T-cell (primary cell): Measurements from ENCODE around the gene SDC1. TPM values are rescaled to one million over a fixed set of nuclear protein-coding genes. Genes with fewer than 3 reads are reported as not detected.

Experiments
- ATAC-seq, 4 experiments: fragments of 200-7000 bp in 3 of 4; fragments of 150-1000 bp in 1 of 4; cut with Tn5 transposase; replicated peaks in 1 of 4; 1 replicate in 3 of 4; 2 replicates in 1 of 4; pipeline ENCODE4 v1.10.0; 2021; ENCODE audit warnings: moderate library complexity in 3 of 4, mild to moderate bottlenecking in 2 of 4, moderate number of reproducible peaks in 1 of 4
- CTCF ChIA-PET, 2 donors: fragments of 300-600 bp; sonication (Branson Sonifier 250); formaldehyde crosslinking; loops; one replicate each; lab custom pipeline; 2022; ENCODE audit warnings: antibody characterized with exemption in 2 of 2; lab: Charles Lee
- POLR2A ChIA-PET, 2 donors: fragments of 300-600 bp; sonication (Branson Sonifier 250); formaldehyde crosslinking; loops; one replicate each; lab custom pipeline; 2022; ENCODE audit warnings: antibody characterized with exemption in 2 of 2; lab: Charles Lee
- DNase-seq, 35 experiments: peaks; one replicate each; pipeline versions ENCODE4 v3.0.0 to v3.0.0-alpha.2; 2013 to 2023
- H3K27ac ChIP-seq: one replicate; pipeline ENCODE4 v1.5.1; 2013; ENCODE audit warnings: low read length
- H3K27me3 ChIP-seq, 2 experiments: replicated peaks in 1 of 2; 1 replicate in 1 of 2; 2 replicates in 1 of 2; pipeline versions ENCODE4 v1.6.1 to v1.7.0; 2013; ENCODE audit warnings: low read length in 1 of 2, mixed read lengths in 1 of 2; ENCODE audit not compliant: control insufficient read depth in 2 of 2, insufficient read depth in 2 of 2; ENCODE audit errors: extremely low read depth in 1 of 2
- H3K36me3 ChIP-seq, 2 donors: 1 replicate in 1 of 2; 2 replicates in 1 of 2; pipeline versions ENCODE4 v1.6.1 to v1.7.0; 2013; ENCODE audit warnings: low read length in 1 of 2; ENCODE audit not compliant: control insufficient read depth in 2 of 2, insufficient read depth in 1 of 2; ENCODE audit errors: extremely low read depth in 1 of 2
- H3K4me1 ChIP-seq, 2 experiments: 1 replicate in 1 of 2; 2 replicates in 1 of 2; pipeline versions ENCODE4 v1.6.1 to v1.7.0; 2013; ENCODE audit warnings: low read length in 2 of 2, mixed read lengths in 1 of 2; ENCODE audit not compliant: insufficient read depth in 2 of 2, control insufficient read depth in 1 of 2; ENCODE audit errors: extremely low read depth in 1 of 2
- H3K4me3 ChIP-seq, 2 donors: 1 replicate in 1 of 2; 2 replicates in 1 of 2; pipeline versions ENCODE4 v1.5.1 to v1.7.0; 2013; ENCODE audit warnings: mild to moderate bottlenecking in 2 of 2, low read length in 1 of 2, moderate library complexity in 1 of 2; ENCODE audit not compliant: control insufficient read depth in 1 of 2; ENCODE audit errors: extremely low read depth in 1 of 2
- H3K9me3 ChIP-seq: 2 replicates; pipeline ENCODE4 v1.7.0; 2013
- H3K27ac Mint-ChIP-seq, 2 donors: one replicate each; pipeline ENCODE4 v1.8.0; 2020 to 2021; ENCODE audit warnings: mild to moderate bottlenecking in 2 of 2, mixed read lengths in 2 of 2
- H3K27me3 Mint-ChIP-seq, 2 donors: one replicate each; pipeline ENCODE4 v1.8.0; 2021 to 2022; ENCODE audit warnings: mixed read lengths in 2 of 2
- H3K36me3 Mint-ChIP-seq: one replicate; pipeline ENCODE4 v1.8.0; 2021; ENCODE audit warnings: mixed read lengths
- H3K4me1 Mint-ChIP-seq, 3 donors: one replicate each; pipeline ENCODE4 v1.8.0; 2020 to 2022; ENCODE audit warnings: mixed read lengths in 3 of 3, mild to moderate bottlenecking in 1 of 3
- H3K4me3 Mint-ChIP-seq, 3 donors: one replicate each; pipeline ENCODE4 v1.8.0; 2020 to 2022; ENCODE audit warnings: mild to moderate bottlenecking in 3 of 3, mixed read lengths in 3 of 3, moderate library complexity in 3 of 3
- H3K9me3 Mint-ChIP-seq, 3 donors: one replicate each; pipeline ENCODE4 v1.8.0; 2020 to 2022; ENCODE audit warnings: mixed read lengths in 3 of 3
- WGBS: methylation state at CpG from one replicate; pipeline ENCODE4 v1.1.5; 2013; ENCODE audit warnings: missing lambda C conversion rate; ENCODE audit not compliant: insufficient coverage; 5-methylcytosine and 5-hydroxymethylcytosine counted together
- total RNA-seq, 35 experiments: library from RNA in 6 of 35; stranded (reverse) in 6 of 35; fragments of 120-200 nt in 1 of 35; gene quantifications; one replicate each; pipeline versions ENCODE4 v1.2.1 to v1.2.4 and lab custom pipeline; 2013 to 2026

SDC1 gene
- total RNA-seq, 5 donors from 2014 or later (not counting 1 experiment from before 2014, with no cell fraction given): 0.82 to 1.2 (median 0.99) TPM; not detected in 2

GRCh38 chr2:20216130-20217025 is 8.6 kb downstream of the SDC1 start:
- no peaks in the 10 kb centered on the region for H3K9me3 ChIP-seq
- WGBS: 86% methylated on average over 16 of the region's 22 CpGs

GRCh38 chr2:20215183-20216040 is 9.5 kb downstream of the SDC1 start:
- H3K9me3 Mint-ChIP-seq: no peaks in the 10 kb centered on the region
- CTCF ChIA-PET: no interaction called here
- ATAC-seq (no peak), DNase-seq (no peak)
- no peak overlapping the region for H3K27ac Mint-ChIP-seq
- Histone ChIP-seq H3K9me3 (no peaks in the 10 kb centered on the region), H3K4me1 (no peaks in the 10 kb centered on the region), H3K27ac (no peak overlapping the region), H3K36me3 (no peaks in the 10 kb centered on the region), H3K4me3 (no peak overlapping the region), H3K27me3 (peaks cover 0 to 55% of the 10 kb centered on the region in 2 experiments)
- no peaks in the 10 kb centered on the region for H3K4me1 Mint-ChIP-seq
- POLR2A ChIA-PET: no interaction called here
- 74% methylated on average over 9 of the region's 13 CpGs for WGBS
- no peak overlapping the region for H3K4me3 Mint-ChIP-seq
- peaks cover 14 to 17% of the 10 kb centered on the region in 2 donors for H3K27me3 Mint-ChIP-seq
- H3K36me3 Mint-ChIP-seq: no peaks in the 10 kb centered on the region

More at GRCh38 chr2:20216130-20217025, 8.6 kb downstream of the SDC1 start:
- Mint-ChIP-seq H3K4me3 (no peak overlapping the region), H3K9me3 (no peaks in the 10 kb centered on the region), H3K27ac (no peak overlapping the region), H3K36me3 (no peaks in the 10 kb centered on the region), H3K27me3 (peaks cover 23% of the 10 kb centered on the region in 2 donors), H3K4me1 (no peaks in the 10 kb centered on the region)
- Histone ChIP-seq H3K4me3 (no peak overlapping the region), H3K4me1 (no peaks in the 10 kb centered on the region), H3K27ac (no peak overlapping the region), H3K36me3 (no peaks in the 10 kb centered on the region), H3K27me3 (peaks cover 2 to 57% of the 10 kb centered on the region in 2 experiments)
- no peak for ATAC-seq
- DNase-seq: no peak
- POLR2A ChIA-PET: no interaction called here
- CTCF ChIA-PET: no interaction called here

GRCh38 chr2:20214566-20215182 is 10.3 kb downstream of the SDC1 start:
- no peaks in the 10 kb centered on the region for H3K4me1 ChIP-seq
- no peak overlapping the region for H3K4me3 ChIP-seq
- DNase-seq: no peak
- Mint-ChIP-seq H3K4me3 (no peak overlapping the region), H3K27me3 (peaks cover 8 to 11% of the 10 kb centered on the region in 2 donors), H3K4me1 (no peaks in the 10 kb centered on the region), H3K27ac (no peak overlapping the region), H3K36me3 (no peaks in the 10 kb centered on the region), H3K9me3 (no peaks in the 10 kb centered on the region)
- no peak for ATAC-seq
- CTCF ChIA-PET: no interaction called here
- no peaks in the 10 kb centered on the region for H3K9me3 ChIP-seq
- H3K27me3 ChIP-seq: peaks cover 0 to 50% of the 10 kb centered on the region in 2 experiments
- 100% methylated on average over 1 of the region's 2 CpGs for WGBS
- no peak overlapping the region for H3K27ac ChIP-seq
- no peaks in the 10 kb centered on the region for H3K36me3 ChIP-seq
- POLR2A ChIA-PET: no interaction called here

GRCh38 chr2:20213651-20214565 is 11.0 kb downstream of the SDC1 start:
- WGBS: 71% methylated on average over 5 of the region's 9 CpGs
- H3K36me3 ChIP-seq: no peaks in the 10 kb centered on the region
- DNase-seq (no peak), ATAC-seq (no peak)
- Mint-ChIP-seq H3K27ac (no peak overlapping the region), H3K27me3 (peaks cover 5 to 7% of the 10 kb centered on the region in 2 donors), H3K4me3 (no peak overlapping the region), H3K4me1 (no peaks in the 10 kb centered on the region), H3K9me3 (no peaks in the 10 kb centered on the region), H3K36me3 (no peaks in the 10 kb centered on the region)
- H3K9me3 ChIP-seq: no peaks in the 10 kb centered on the region
- H3K4me1 ChIP-seq: no peaks in the 10 kb centered on the region
- ChIA-PET POLR2A (no interaction called here), CTCF (no interaction called here)
- no peak overlapping the region for H3K27ac ChIP-seq
- peaks cover 0 to 48% of the 10 kb centered on the region in 2 experiments for H3K27me3 ChIP-seq
- no peak overlapping the region for H3K4me3 ChIP-seq

- H3K4me3 Mint-ChIP-seq: no peak overlapping the region
- H3K9me3 Mint-ChIP-seq: no peaks in the 10 kb centered on the region
- Histone ChIP-seq H3K4me1 (no peaks in the 10 kb centered on the region), H3K9me3 (no peaks in the 10 kb centered on the region), H3K36me3 (no peaks in the 10 kb centered on the region), H3K27ac (no peak overlapping the region), H3K4me3 (no peak overlapping the region), H3K27me3 (peaks cover 0 to 39% of the 10 kb centered on the region in 2 experiments)
- no peaks in the 10 kb centered on the region for H3K4me1 Mint-ChIP-seq
- peaks cover 0 to 4% of the 10 kb centered on the region in 2 donors for H3K27me3 Mint-ChIP-seq
- 81% methylated on average over 10 of the region's 16 CpGs for WGBS
- H3K36me3 Mint-ChIP-seq: no peaks in the 10 kb centered on the region
- DNase-seq (no peak), ATAC-seq (no peak)
- CTCF ChIA-PET: no interaction called here
- POLR2A ChIA-PET: no interaction called here
- H3K27ac Mint-ChIP-seq: no peak overlapping the region
These were observed 11.9 kb downstream of the SDC1 start for GRCh38 chr2:20212871-20213503.
